COR-L47 (cell line): ENCODE measurements around the gene GRIA3.
"Not testable (repeated sequence)": the region's sequence is repeated elsewhere in the genome, so short reads cannot be mapped to it uniquely, and the experiment has no call there.

ENCODE experiments used
- DNase-seq: peaks from one replicate; lab custom pipeline; 2025; lab: John Stamatoyannopoulos, UW

Gene GRIA3

DNA sequence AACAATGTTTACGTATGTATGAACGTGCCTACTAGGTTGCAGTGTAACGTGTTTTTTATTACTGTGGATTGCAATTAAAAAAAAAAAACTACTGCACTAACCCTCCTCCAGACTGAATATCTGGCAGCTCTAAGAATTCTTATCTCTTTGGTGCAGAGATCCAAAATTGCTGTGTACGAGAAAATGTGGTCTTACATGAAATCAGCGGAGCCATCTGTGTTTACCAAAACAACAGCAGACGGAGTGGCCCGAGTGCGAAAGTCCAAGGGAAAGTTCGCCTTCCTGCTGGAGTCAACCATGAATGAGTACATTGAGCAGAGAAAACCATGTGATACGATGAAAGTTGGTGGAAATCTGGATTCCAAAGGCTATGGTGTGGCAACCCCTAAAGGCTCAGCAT, 280.6 kb downstream of the GRIA3 start:
- no peak for DNase-seq

DNA sequence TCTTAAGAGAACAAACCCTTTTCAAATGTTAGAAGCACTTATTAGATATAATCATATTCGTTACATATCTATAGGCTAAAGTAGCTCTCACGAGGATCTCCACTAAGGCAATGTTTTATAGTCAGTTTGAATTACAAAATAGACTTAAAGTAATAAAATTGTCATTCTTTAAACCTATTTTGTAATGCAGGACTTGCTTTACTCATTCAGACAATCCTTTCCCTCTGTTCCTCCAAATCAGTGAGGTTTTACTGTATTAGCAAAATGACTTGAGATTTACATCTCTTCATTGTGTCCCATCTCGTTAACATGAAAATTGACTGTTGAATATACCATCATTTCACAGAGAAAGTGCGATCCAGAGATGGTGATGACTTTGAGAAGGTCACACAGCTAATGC, 284.4 kb downstream of the GRIA3 start:
- DNase-seq = no peak

DNA sequence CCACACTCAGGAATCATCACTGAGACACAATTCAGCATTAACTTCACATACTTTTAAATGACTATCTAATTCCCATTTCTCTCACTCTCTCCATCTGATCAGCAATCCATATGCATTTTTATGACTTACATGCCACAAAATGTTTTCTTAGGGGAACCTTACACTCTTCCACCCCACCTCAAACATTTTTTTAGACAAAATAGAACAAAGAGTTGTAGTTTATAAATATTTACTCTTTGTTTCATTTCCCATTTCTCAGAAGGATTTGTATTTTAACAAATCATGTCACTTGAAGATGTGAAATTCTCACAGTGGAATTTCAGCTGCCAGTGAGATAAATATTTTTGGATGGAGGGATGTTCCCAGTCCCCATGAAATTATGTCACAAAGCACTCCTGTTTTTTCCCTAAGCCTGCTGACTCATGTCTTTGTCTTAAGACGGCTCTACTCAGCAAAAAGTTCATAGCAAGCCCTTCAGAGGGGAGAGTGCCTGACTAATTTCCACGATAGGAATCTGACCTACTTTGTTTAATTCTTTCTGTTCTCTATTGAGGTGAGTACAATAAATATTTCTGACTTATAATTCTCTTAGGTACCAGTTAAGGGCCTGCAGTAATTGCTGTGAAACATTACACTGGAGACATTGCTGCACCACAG, 291.1 kb downstream of the GRIA3 start:
- DNase-seq = no peak

DNA sequence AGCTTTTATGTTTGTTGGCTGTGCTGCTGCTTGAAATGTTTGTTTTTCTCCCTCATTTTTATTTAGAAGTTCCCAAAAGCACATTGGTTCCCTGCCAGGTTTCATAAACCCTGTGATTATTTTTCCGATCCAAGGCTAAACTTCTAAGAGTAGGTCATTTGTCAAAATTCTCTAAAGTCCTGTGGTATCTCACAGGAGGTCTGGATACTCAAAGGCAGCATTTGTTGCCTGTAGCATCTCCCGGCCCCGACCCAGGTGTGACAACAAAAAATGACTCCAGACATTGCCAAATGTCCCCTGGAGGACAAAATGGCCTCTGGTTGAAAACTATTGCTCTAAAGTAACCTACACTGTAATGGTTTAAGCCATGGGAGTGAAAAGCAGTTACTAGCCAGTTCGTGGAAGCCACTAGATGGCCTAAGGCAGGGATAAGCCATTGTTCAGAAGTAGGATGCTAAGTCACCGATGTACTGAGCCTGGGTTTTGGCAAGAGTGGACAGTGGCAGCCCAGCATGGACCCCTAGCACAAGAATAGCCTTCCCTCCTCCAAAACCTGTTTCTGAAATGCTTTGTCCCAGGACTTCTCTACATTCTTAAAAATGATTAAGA, 292.6 kb downstream of the GRIA3 start:
- DNase-seq = no peak

DNA sequence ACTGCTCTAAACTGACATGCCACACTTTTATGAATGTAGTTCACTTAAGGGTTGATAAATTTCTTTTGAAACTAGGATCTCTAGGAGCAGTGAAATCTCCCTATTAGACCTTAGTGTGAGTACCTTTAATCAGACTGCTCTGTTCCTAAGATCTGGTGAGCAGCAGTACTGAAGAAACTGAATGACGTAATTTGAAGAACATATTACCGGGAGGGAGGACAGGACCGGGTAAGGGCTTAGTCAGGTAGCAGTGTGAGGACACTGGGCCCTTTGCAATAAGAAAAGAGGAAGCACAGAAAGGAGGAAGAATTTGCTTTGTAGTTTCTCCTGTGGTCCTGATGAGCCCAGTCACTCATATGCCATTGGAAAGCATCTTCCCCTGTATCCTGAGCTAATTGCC, 293.6 kb downstream of the GRIA3 start:
- DNase-seq = no peak

DNA sequence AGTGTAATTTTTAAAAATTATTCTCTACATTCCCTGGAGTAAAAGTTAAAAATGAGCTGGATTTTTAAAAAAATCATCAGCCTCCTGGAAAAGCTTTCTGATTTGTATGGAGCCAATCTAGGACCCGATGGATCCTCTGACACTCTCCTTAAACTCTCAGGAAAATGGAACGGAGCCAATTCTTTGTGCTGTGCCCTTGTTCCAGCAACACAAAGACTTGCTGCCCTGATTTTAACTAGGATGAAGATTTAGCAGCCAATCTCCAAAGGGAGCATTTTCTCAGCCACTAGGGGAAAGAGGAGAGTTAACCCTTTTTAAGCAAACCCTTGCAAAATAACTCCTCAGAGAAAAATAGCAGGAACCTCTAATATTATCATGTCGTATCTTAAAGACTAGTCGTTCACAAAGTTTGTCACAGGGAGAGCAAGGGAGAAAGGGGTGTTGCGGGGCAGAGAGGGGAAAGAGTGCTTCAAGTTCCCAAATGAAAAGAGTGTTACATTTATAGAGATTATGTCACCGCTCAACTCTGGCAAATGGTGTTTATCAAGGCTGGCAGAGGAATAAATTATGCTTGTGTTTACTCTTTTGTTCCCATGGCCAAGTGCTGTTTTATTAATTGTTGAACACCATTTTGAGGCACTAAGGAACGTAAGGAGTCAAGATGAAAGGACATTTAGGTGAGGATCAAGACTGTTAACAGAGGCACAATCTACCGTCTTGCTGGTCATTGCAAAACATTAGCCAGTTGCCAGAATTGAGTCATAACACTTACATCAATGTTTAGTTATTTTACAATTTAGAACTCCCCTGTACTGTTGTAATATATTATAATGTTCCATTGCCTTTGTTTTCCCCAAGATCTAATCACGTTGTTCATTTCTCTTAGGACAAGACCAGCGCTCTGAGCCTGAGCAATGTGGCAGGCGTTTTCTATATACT, 298.1 kb downstream of the GRIA3 start:
- no peak for DNase-seq

DNA sequence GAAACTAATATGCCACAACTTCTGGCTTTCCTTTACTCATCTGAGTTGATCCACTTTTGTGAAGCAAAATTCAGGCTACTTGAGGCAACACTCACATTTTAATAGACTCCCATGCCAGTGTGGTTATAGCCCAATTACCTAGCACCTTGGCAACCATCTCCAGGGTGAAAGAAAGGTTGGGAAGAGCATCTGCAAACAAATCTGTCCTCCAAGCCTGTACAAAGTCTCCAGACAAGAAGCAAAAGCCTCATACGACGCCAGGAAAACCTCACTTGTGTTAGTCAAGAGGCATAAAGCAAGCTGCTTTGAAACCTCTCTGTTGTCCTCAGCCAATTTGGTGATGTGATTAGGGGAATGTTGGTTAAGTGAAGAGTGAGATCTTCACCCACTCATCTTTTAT, 302.2 kb downstream of the GRIA3 start:
- DNase-seq = no peak

DNA sequence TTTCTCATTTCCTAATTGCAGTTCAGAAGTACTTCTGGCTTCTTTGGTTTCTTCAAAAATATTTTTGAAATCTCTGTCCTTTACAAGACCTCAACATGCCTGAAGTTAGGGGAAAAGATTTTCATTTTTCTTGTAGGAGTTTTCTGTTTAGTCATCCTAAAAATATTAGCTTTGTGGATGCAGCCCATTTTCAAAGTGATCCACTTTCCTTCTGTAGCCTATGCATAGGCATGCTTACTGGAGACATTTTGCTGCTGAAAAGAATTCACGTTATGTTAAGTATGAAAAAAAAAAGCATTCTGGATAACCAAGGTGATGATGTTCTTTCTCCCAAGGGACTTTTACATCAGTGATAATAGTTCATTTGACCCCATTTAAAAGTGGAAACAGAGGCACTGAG, 303.2 kb downstream of the GRIA3 start:
- no peak for DNase-seq

DNA sequence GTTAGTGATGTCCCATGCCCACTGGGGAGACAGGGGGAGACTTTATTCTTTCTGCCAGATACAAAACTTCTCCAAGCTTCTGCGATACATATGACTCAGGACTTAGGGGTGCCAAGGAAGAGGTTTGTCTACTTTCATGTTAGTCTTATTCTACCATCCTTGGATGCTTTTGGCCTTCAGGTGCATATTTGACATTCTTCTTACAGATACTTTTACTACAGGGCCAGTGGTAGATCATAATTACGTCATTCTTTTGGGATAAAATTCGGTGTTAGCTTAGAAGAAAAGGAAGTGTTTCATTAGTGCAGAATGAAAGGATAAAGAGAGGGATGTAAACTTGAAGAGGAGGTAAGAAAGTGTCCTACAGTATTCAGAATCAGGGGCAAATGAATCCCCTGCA, 303.6 kb downstream of the GRIA3 start:
- no peak for DNase-seq

DNA sequence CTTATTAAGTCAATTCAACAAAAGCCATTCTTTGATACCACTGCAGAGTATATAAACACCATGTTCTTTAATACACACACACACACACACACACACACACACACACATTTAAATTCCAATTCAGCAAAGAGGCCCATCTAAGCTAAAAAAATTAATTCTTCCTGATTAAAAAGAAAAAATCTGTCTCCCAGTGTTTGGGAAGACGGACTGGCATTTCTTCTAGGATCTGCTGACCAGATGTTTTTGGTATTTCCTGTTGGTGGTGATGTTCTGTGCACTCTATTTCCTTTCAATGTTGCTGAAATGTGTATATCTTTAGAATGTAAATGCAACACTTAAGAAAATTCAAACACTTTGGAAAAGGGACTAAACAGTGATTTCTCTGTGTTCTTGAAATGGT, 304.9 kb downstream of the GRIA3 start:
- DNase-seq = no peak

DNA sequence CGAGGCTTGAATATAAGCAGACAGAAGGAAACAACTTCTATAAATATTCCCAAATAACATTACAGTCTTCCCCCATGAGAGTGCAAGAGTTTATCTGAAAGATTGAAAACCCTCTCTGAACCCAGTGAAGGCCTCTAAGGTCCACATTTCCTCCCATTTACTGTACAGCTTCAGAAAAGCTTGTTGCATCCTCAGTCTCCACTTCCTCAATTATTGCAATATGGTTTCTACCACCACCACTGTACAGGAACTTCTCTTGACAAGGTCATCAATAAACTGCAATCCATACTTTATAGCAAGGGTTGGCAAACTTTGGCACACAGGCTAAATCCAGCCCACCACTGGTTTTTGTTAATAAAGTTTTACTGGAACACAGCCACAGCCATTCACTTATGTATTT, 309.8 kb downstream of the GRIA3 start:
- no peak for DNase-seq

DNA sequence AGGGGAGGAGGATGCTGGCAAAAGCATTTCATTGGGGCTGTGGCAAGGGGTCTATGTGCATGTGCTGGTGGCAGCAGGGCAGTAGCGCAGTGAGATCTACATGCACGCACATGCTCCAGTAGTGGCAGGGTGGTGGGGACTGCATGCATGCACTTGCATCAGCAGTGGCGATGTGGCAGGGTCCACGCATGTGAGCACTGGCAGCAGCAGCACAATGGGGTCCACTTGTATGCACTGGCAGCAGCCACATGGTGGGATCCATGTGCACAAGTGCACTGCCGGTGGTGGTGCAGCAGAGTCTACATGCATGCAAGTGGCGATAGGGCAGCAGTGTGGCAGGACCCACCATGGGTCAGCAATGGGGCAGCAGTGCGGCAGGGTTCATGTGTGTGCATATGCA, 315.7 kb downstream of the GRIA3 start:
- DNase-seq = no peak

DNA sequence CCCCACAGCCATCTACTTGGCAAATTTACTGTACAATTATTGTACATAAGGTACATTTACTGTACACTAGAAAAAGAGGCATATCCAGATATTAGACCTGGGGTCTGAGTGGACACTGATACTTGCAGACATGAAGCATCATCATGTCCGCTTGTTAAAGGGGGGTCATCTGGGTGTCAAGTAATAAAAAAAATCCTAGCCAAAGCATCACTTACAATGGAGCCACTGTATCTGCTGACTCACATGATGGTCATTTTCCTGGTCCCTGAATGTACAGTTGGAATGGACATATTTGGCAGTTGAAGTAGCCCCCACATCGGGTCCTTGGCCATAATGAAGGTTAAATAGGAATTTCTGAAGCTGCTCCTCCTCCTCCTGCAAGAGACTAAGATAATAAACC, 320.0 kb downstream of the GRIA3 start:
- no peak for DNase-seq

DNA sequence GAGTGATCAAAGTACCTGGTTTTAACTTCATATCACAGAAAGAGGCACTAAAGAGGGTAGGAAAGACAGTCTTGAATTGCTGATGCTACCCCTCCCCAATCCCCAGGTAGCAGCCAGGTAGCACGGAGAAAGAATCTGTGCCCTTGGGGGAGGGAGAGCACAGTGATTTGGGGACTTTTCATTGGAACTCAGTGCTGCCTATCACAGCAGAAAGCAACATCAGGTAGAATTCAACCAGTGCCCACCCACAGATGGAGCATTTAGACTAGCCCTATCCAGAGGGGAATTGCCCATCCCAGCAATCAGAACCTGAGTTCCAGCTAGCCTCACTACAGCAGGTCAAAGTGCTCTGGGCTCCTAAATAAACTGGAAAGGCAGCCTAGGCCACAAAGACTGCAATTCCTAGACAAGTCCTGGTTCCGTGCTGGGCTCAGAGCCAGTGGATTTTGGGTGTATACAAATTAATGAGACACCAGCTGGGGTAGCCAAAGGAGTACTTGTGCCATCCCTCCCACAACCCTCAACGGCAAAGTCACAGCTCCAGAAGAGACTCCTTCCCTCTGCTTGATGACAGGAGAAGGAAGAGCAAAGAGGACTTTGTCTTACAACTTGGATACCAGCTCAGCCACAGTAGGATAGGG, 320.7 kb downstream of the GRIA3 start:
- no peak for DNase-seq

DNA sequence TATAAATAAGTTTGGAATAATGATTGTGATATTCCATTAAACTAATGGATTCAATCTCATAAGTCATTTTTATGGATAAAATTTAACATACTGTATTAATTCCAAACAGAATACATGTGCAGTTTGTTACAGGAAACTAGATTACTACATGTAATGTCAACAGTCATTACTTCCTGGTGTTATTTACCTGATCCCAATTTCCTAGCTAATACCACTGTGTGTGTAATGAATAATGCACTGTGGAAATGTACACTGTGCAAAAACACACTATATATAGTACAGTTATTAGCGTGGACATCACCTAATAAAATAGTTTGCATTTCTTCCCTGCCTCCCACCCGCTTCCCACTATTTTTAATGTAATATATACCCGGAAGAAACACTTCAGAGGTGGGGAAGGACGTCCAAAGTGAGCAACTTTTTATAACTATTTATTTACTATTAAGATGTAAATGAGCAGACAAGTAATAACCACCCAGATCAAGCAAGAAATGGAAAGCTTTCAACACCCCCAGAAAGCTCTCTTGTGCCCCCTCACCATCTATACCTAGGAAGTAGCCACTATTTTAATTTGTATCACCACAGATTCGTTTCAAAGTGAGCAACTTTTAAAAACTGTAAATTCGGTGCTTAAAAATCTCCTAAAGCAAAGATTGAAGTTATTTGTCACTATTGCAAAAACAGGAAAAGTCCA, 329.7 kb downstream of the GRIA3 start:
- DNase-seq = no peak

DNA sequence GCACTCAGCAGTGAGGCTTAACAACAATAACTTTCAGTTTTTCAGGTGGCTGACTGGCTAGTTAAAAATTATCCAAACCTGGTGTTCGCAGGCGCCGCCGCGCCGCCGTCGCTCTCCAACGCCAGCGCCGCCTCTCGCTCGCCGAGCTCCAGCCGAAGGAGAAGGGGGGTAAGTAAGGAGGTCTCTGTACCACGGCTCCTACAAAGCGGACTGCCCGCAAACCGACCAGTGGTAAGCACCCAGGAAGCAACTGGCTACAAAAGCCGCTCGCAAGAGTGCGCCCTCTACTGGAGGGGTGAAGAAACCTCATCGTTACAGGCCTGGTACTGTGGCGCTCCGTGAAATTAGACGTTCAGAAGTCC, 330.2 kb downstream of the GRIA3 start:
- not testable (repeated sequence) for DNase-seq

DNA sequence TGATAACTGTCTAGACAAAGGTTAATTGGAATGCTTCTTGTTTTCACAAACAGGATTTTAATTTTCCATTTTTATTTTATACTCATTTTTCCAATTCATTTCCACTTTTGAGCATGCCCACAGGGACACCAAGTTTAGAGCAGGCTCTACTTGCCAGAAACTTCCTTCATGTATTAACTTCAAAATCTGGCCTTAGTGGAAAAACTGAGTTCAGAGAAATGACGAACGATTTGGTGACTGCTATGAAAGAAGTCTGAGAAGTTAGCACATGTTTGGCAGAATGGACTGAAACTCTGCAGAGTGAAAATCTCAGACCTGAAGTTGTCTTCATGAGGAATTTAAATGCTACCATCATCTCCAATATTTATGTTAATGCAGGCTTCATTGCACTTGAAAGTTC, 334.7 kb downstream of the GRIA3 start:
- no peak for DNase-seq

DNA sequence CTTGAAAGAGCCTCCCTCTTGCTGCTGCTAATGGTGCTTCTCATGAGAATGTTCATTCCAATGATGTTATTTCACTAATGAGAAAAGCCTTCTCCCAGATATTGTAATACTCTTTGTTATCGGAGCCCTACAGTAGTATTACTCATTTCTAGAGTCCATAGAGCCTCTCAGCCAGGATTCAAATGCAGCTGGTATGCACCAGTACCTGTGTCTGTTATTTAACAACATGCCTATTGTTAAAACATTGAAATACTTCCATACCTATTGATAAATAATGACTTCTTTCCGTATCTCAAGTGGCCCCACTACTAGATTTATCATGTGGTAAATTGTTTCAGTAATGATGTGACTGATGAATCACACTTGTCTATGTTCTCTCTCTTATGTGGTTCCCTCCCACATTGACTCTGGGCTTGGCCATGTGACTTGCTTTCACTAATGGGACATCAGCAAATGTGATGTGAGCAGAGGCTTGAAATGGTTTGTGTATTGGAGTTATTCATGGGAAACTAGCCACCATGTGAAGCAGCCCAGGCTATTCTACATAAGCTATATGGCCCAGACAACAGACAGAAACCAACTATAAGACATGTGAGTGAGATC, 341.1 kb downstream of the GRIA3 start:
- no peak for DNase-seq

DNA sequence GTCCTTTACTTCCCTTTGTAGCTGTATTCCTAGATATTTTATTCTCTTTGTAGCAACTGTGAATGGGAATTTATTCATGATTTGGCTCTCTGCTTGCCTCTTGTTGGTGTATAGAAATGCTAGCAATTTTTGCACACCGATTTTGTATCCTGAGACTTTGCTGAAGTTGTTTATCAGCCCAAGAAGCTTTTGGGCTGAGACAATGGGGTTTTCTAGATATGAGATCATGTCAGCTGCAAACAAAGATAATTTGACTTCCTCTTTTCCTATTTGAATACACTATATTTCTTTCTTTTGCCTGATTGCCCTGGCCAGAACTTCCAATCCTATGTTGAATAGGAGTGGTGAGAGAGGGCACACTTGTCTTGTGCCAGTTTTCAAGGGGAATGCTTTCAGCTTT, 346.6 kb downstream of the GRIA3 start:
- not testable (repeated sequence) for DNase-seq
